Articular chondrocyte of knee joint (primary cell): Measurements from ENCODE around the gene LPAR3. TPM values are rescaled to one million over a fixed set of nuclear protein-coding genes. Genes with fewer than 3 reads are reported as not detected.

Experiments
- total RNA-seq: library from RNA; depleted of rRNA; stranded (reverse); fragments of >200 nt; gene quantifications from 2 replicates; pipeline ENCODE4 v1.2.3, GENCODE V29; 2012

LPAR3 gene, protein sequence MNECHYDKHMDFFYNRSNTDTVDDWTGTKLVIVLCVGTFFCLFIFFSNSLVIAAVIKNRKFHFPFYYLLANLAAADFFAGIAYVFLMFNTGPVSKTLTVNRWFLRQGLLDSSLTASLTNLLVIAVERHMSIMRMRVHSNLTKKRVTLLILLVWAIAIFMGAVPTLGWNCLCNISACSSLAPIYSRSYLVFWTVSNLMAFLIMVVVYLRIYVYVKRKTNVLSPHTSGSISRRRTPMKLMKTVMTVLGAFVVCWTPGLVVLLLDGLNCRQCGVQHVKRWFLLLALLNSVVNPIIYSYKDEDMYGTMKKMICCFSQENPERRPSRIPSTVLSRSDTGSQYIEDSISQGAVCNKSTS
- total RNA-seq: 0.32 TPM in 1 of 2 replicates, not detected in the other

DNA sequence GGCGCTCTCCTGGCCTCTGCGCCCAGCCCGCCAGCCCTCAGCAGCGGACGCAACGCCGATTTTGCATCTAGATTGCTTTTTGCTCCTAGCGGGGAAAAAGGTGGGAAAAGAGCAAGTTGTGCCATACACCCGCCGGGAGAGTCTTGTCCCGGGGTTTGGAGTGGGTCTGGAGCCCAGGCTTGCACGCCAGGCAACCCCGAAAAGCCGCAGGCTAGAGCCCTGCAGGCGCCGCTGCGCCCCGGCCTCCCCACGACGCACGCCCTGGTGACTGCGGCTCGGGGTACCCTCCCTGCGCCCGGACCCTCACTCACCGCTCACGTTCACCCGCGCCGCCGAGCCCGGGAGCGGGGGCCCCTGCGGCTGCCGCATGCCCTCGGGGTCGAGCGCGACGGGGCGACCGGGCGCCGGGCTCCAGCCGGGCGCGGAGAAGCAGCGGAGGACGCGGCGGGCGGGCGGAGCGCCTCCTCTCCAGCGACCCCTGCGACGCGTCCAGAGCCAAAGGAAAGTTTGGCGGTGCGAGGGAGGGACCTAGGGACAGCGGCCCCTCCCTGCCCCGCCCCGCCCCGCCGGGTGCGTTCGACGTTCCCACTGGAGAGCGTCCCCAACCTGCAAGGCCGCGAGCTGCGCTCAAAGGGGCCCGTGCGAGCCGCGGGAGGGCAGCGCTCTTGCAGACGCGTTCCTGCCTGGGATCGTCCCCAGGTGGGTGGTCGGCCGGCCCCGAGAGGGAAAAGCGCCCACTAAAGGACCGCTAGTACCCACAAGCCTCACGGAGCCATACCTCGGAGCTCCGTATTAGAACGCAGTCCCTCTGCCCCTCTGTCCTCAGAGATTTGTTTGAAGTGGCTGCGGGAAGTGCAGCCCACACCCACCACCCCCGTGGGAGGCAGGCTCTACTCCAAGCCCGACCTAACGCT, at the start of gene LPAR3:
TSS of gene LPAR3 (minus strand) at position 502 of the 914 bp plus-strand sequence. CDS start 27,086 bp downstream, outside the sequence.

Other genes with a start within 250 kb of the LPAR3 start
- 24.3 and 36.1 TPM in 2 replicates for gene SSX2IP, start 202.7 kb downstream of the LPAR3 start, total RNA-seq
- gene MCOLN2, start 103.9 kb upstream of the LPAR3 start, total RNA-seq: 6.7 and 10.2 TPM in 2 replicates
- gene MCOLN3, start 155.3 kb upstream of the LPAR3 start, total RNA-seq: 7.8 and 13.7 TPM in 2 replicates